ENCODE measurements around the gene RAB6A.
A peak's percentile ranks its signal among the peaks of the same experiment; 100 is the strongest.
"Not testable (repeated sequence)": the region's sequence is repeated elsewhere in the genome, so short reads cannot be mapped to it uniquely, and the experiment has no call there.

The RAB6A gene

DNA sequence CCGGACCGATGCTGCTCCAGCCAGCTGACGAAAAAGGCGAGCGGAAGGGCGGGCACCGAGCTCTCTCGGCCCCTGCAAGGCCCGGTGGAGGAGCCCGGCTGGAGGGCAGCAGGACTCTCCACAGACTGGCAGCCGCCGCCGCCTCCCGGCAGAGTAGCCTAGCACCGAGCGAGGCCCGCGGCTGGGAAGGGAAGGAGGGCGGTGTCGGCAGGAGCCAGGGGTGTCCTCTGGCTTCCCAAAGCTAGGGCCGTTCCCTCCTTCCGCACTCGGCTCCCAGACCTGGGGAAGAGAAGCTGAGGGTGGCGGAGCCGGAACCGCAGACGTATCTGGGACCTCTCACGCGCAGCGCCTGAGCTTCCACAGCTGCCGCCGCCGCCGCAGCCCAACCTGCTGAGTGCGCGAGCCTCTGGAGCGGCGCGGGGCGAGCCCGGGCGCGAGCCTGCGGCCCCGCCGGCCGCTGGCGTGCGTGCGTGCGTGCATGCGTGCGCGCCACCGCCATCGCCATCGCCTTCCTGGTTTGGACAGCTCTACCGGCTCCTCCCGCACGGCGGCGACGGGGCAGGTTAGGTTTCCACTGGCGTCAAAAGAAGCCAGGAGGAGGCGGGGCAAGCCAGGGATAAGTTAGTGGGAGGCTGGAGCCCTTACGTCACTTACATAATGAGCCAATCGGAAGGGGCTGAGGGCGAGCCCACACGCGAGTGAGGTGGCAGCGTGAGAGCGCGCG, at the start of gene RAB6A:
TSS of gene RAB6A (minus strand) at position 396 of the 724 bp plus-strand sequence. CDS start 439 bp downstream, outside the sequence.
- DNase-seq = peak; percentile 100

- no peak for DNase-seq
Measured at GRCh38 chr11:73810637-73811036, 49.8 kb upstream of the RAB6A start.

- no peak for DNase-seq
Measured at GRCh38 chr11:73808052-73808451, 47.2 kb upstream of the RAB6A start.

- DNase-seq = no peak
Measured at GRCh38 chr11:73804712-73805111, 43.8 kb upstream of the RAB6A start.

- DNase-seq = no peak
Measured at GRCh38 chr11:73801136-73801535, 40.3 kb upstream of the RAB6A start.

GRCh38 chr11:73800276-73800806, 39.5 kb upstream of the RAB6A start:
- DNase-seq = no peak

DNA sequence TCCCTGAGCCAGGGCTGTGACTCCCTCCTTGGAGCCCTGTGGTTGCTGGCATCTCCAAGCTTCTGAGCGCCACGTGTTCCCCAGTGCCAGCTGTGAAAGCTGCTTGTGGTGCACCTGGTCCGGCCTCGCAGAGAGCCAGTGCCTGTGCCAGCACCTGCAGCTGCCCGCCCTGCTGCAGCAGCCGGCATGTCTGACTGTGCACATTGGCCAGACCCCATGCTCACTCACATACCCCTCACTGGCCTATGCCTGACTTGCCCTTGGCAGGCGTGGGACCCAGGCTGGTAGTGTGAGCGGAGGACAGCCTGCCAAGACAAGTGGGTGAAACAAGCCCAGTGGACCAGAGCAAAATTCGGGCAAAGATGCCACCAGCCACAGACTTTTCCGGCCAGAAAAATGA, 36.6 kb upstream of the RAB6A start:
- DNase-seq = no peak

DNA sequence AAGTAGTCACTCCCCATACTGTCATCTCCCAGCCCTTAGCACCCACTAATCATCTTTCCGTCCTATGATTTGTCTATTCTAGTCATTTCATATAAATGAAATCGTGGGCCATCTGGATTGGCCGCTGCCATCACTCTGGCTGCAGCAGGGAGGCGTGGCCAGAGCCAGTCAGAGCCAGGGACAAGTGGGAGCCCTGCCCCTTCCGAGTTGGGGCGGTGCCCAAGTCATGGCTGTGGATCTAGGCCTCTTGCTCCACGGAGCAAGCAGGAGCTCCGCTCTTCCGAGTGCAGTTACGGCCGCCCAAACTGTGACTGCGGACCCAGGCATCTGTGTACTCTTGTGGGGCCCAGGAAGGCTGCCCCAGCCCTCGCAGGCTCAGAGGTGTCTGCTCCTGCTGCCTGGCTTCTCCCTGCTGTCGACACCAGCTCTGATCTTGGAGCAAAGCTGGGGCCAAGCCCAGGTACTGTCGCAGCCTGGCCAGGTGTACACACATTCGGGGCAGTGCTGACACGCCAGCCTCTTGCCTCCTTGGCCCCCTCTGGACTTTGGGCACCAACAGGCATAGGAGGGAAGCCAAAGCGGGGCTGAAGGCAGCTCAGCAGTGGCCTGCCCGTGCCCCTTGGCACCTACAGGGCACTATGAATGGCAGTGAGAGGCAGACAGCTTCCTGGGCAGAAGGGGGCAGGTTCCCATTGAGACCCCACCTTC, 35.2 kb upstream of the RAB6A start:
- no peak for DNase-seq

DNA sequence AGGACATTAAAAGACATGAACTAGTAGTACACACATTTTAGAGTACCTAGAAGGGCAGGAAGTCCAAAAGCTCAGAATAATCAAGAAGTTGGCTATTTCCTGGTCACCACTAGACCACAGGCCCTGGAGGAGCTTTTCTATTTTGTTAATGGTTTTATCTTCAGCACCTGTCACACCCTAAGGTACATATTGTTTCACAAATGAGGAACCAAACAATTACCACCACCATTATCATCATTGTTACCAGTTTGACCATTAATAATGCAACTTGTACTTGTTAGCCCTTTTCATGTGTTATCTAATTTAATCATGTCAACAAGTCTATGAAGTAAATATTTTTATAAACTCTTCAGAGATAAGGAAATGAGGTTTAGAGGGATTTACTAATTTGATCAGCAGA, 31.7 kb upstream of the RAB6A start:
- no peak for DNase-seq

- DNase-seq = no peak
Measured at GRCh38 chr11:73789279-73789670, 28.4 kb upstream of the RAB6A start.

DNA sequence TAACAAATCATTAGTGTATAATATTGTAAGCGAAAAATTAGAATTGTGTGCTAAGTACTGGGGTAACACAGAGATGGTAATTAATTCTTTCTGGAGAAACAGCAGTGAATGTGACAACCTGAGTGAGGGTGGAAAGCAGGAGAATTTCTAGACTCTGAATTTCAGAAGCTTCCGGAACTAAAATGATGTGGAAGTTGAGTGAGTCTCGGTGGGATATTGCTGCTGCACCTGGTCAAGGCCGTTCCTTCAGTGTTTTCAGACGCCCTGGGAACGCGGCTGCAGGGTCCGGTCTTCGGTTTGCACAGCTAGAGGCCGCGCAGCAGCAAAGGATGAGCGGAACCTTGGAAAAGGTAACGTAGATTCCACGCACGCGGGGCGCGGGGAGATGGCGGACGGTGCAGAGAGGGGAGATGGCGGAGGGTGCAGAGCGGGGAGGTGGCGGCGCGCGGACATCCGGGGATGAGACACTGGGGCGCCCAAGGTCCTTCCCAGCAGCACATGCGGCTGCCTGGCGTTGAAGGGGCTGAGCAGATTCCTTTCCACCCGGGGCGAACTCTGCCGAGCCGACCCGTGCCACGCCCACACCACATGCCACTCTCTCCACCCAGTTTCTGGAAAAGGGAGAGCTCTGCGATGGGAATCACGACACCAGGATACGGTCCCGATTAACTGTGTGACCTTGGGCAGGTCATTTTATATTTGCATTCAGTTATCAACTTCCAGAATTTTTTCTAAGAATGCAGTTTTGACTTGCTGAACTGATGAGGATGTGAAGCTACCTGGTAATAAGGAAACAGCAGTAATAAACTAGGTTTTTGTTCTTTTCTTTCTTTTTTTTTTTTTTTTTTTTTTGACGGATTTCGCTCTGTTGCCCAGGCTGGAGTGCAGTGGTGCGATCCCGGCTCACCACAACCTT, 27.0 kb upstream of the RAB6A start, which contains the start of gene MRPL48:
TSS of gene MRPL48 (plus strand) at position 232 of the 916 bp plus-strand sequence. CDS start at position 330, 98 bp downstream.
- DNase-seq = peak; percentile 93

- no peak for DNase-seq
Measured at GRCh38 chr11:73787051-73787642, 26.3 kb upstream of the RAB6A start.

GRCh38 chr11:73785467-73785866, 24.6 kb upstream of the RAB6A start:
- DNase-seq = not testable (repeated sequence)

- no peak for DNase-seq
Measured at GRCh38 chr11:73784734-73785133, 23.9 kb upstream of the RAB6A start.

DNA sequence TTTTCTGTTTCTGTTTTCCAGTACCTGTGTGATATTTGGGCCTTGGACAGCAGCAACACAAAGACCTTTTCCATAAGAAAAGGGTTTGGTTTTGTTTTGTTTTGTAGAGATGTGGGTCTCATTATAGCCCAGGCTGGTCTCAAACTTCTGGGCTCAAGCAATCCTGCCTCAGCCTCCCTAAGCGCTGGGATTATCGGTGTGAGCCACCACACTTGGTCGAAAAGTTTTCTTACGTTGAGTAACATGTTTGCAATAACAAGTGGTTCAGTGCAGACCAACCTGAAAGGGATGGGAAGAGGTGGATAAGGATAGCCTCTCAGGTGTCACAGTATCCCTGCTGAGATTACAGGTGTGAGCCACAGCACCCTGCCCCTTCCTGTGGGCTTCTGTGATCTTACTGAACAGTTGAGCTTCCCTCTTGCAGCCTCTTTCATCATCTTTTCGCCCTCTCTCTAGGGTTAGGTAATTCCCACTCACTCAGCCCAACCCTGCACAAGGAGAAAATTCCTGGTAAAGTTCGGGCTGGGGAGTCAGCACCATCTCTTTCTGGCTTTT, 23.3 kb upstream of the RAB6A start:
- no peak for DNase-seq

DNA sequence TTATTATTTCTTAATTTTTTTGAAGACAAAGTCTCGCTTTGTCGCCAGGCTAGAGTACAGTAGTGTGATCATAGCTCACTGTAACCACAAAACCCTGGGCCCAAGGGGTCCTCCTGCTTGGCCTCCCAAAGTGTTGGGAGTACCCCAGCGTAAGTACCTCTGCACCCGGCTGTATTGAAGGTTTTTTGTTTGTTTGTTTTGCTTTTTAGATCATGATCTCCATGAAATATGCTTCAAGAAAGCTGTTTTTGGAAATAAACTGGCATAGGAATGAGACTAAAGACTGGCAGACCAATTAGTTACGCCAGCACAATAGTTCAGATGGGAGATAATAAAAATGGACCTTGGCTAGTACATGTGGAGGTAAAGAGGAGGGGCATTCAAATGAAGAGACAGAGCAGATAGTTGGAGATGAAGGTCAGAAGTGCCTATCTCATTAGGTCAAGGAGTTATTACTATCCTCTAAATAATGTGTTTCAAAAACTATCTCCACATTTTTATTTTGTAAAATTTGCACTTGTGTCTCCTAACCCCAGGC, 22.7 kb upstream of the RAB6A start:
- DNase-seq = no peak

DNA sequence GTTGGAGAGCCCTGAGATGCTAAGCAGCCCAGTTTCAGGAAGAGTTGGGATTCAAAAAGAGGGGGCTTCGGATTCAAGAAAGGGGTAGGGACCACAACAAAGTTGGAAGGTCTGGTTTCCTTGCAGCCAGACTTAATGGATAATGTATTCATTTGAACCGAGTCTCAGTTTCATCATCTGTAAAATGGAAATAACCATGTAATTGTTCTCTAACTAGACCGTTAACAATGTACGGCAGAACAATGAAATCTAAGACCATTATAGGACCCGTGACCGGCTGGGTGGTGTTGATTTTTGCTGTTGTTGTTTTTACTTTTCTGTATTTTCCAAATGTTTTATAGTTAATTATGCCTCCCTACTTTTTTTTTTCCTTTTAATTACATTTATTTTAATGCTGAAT, 20.4 kb upstream of the RAB6A start:
- DNase-seq = no peak

DNA sequence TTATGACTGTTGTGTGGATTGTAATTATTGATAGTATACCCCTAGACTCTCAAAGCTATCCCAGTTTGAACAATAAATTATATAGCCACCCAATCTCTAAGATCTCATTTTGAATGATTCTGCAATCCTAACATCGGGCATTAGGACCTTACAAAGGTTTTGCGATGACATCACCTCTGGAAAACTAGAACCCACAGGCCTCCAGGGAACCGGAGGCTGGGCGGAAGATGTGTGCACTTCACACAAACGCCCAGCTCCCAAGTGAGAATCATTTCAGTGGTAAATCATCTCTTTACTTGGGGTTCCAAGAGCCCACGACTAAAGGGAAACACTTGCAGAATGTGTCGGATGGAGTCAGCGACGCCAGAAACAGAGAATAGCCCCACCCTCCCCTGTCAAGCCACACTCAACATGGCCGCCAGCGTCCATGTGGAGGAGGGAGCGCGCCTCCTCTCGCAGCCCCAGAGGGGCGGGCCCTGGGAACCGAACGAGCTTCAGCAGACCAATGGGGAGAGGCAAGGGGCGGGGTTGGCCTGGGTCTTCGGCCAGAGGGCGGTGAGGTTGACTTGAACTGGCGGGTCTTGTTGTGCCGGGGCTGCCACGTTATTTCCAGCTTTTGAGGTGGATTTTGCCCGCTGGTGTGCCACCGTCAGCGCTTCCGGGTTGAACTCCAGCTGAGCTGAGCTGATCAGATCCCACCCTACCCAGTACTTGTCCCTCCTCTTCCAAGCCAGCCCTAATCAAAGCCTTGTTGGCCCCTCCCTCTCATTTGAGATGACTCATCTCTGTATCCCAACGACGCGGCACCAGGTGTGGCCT, 18.4 kb upstream of the RAB6A start:
- DNase-seq = peak; percentile 99

DNA sequence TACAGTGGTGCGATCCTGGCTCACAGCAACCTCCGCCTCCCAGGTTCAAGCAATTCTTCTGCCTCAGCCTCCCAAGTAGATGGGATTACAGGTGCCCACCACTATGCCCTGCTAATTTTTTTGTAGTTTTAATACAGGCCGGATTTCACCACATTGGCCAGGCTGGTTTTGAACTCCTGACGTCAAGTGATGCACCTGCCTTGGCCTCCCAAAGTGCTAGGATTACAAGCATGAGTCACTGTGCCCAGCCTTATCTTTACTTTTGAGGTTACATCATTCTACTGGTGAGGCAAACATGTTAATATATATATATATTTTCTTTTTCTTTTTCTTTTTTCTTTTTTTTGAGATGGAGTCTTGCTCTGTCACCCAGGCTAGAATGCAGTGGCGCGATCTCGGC, 9.9 kb upstream of the RAB6A start:
- DNase-seq = not testable (repeated sequence)

DNA sequence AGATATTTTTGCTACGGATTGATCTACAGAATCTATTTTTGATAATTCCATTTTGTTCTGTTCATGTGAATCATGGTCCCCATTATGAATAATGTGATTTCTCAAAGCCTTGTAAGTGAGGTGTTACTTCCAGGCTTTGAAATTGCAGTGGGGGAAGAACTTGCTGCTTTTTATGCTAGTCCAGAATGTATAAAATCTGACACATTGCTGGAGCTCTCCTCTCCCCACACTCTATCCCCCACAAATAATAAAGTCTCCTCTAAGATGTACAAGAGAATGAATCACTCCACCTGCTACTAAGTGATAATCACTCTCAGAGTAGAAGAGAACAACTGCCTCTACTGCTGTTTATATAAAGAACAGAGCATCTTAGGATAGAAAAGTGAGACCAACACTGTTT, 5.9 kb upstream of the RAB6A start:
- DNase-seq = no peak

- DNase-seq = no peak
Measured at GRCh38 chr11:73762732-73763131, 1.9 kb upstream of the RAB6A start.
